Neural cell (in vitro differentiated cells): ENCODE results near the gene PRR20A.

Experiments used
- CTCF ChIP-seq: fragments of 450-650 bp; IDR thresholded peaks from 2 replicates; pipeline ENCODE4 v1.5.1; 2014; ENCODE audit warnings: antibody characterized with exemption, mild to moderate bottlenecking, moderate library complexity; ENCODE audit not compliant: poor library complexity, severe bottlenecking
- EP300 ChIP-seq: fragments of 450-650 bp; conservative IDR thresholded peaks from 2 replicates; pipeline ENCODE4 v1.6.1; 2014; ENCODE audit warnings: antibody characterized with exemption, mild to moderate bottlenecking, moderate library complexity; ENCODE audit not compliant: poor library complexity, severe bottlenecking
- MXI1 ChIP-seq: fragments of 450-650 bp; conservative IDR thresholded peaks from 2 replicates; pipeline ENCODE4 v1.6.1; 2014; ENCODE audit warnings: antibody characterized with exemption, mild to moderate bottlenecking; ENCODE audit not compliant: poor library complexity, severe bottlenecking
- POLR2AphosphoS5 ChIP-seq: IDR thresholded peaks from 2 replicates; pipeline ENCODE4 v1.6.1; 2012
- RAD21 ChIP-seq: fragments of 450-650 bp; conservative IDR thresholded peaks from 2 replicates; pipeline ENCODE4 v1.6.1; 2014; ENCODE audit warnings: antibody characterized with exemption, mild to moderate bottlenecking, moderate library complexity
- REST ChIP-seq: IDR thresholded peaks from 2 replicates; pipeline ENCODE4 v1.6.1; 2012; ENCODE audit warnings: borderline replicate concordance

- TF ChIP-seq POLR2AphosphoS5 = no peak
- TF ChIP-seq CTCF = no peak
- no peak for TF ChIP-seq REST
- no peak for TF ChIP-seq EP300
- no peak for TF ChIP-seq RAD21
- no peak for TF ChIP-seq MXI1
Observed at GRCh38 chr13:57114945-57115344, 25.8 kb upstream of the PRR20A start.
